HG02623 (cell line): ENCODE data around the gene THRSP.
"Not testable (repeated sequence)": the region's sequence is repeated elsewhere in the genome, so short reads cannot be mapped to it uniquely, and the experiment has no call there.

Source experiments
- ATAC-seq: cut with Tn5 transposase; IDR thresholded peaks from one replicate; pipeline ENCODE4 v1.9.1; 2021; ENCODE audit warnings: moderate library complexity; ENCODE audit not compliant: unreplicated experiment

The THRSP gene

GRCh38 chr11:78062671-78063070 is 990 bp upstream of the THRSP start:
- no peak for ATAC-seq

GRCh38 chr11:78065203-78065602 is 1.5 kb downstream of the THRSP start:
- ATAC-seq: no peak

GRCh38 chr11:78066471-78066870 is 2.8 kb downstream of the THRSP start:
- no peak for ATAC-seq

GRCh38 chr11:78067704-78068103 is 4.0 kb downstream of the THRSP start:
- ATAC-seq: no peak

GRCh38 chr11:78069465-78069864 is 5.8 kb downstream of the THRSP start:
- ATAC-seq: no peak

- no peak for ATAC-seq
Observed at GRCh38 chr11:78070621-78071020, 7.0 kb downstream of the THRSP start.

- ATAC-seq: no peak
Observed at GRCh38 chr11:78071717-78072116, 8.1 kb downstream of the THRSP start.

- ATAC-seq: no peak
Observed at GRCh38 chr11:78072455-78072854, 8.8 kb downstream of the THRSP start.

- no peak for ATAC-seq
Observed at GRCh38 chr11:78074756-78075155, 11.1 kb downstream of the THRSP start.

GRCh38 chr11:78076733-78077403 is 13.2 kb downstream of the THRSP start:
- no peak for ATAC-seq

- not testable (repeated sequence) for ATAC-seq
Observed at GRCh38 chr11:78077592-78077991, 13.9 kb downstream of the THRSP start.

GRCh38 chr11:78078218-78079167 is 14.8 kb downstream of the THRSP start:
- no peak for ATAC-seq

GRCh38 chr11:78079232-78080083 is 15.8 kb downstream of the THRSP start, which contains the start of gene NDUFC2:
NDUFC2 (minus strand) TSS chr11:78079862; CDS start chr11:78079744, 118 bp downstream.
- ATAC-seq: peak; percentile 88

- no peak for ATAC-seq
Observed at GRCh38 chr11:78080084-78080817, 16.6 kb downstream of the THRSP start.

- ATAC-seq: no peak
Observed at GRCh38 chr11:78080818-78081495, 17.3 kb downstream of the THRSP start.

GRCh38 chr11:78081583-78081982 is 17.9 kb downstream of the THRSP start:
- no peak for ATAC-seq

GRCh38 chr11:78082146-78082545 is 18.5 kb downstream of the THRSP start:
- no peak for ATAC-seq

- no peak for ATAC-seq
Observed at GRCh38 chr11:78083021-78083420, 19.4 kb downstream of the THRSP start.

GRCh38 chr11:78084506-78084905 is 20.8 kb downstream of the THRSP start:
- ATAC-seq: not testable (repeated sequence)

- no peak for ATAC-seq
Observed at GRCh38 chr11:78085972-78086371, 22.3 kb downstream of the THRSP start.
